ENCODE data around the gene FER.
"Not testable (repeated sequence)": the region's sequence is repeated elsewhere in the genome, so short reads cannot be mapped to it uniquely, and the experiment has no call there.

FER gene

DNA sequence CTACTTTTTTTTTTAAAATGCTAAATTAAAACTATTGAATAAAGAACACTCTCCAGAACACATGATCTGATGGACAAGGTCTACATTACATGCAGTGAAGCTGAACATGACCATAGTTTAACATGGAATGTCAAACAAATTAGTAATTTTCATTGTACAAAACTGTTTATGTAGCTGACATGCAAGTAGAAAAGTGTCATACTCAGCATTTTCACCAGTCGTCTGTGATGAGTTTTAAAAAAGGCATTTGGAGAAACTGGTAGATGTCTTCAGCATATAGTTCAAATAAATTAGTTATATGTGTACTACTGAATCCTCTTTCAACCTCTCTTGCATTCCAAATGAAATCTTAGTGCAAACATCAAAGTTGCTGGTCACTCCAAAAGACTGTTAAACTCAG is 301.9 kb downstream of the FER start:
- DNase-seq: no peak

- not testable (repeated sequence) for DNase-seq
Measured at GRCh38 chr5:109050321-109050720, 302.6 kb downstream of the FER start.

DNA sequence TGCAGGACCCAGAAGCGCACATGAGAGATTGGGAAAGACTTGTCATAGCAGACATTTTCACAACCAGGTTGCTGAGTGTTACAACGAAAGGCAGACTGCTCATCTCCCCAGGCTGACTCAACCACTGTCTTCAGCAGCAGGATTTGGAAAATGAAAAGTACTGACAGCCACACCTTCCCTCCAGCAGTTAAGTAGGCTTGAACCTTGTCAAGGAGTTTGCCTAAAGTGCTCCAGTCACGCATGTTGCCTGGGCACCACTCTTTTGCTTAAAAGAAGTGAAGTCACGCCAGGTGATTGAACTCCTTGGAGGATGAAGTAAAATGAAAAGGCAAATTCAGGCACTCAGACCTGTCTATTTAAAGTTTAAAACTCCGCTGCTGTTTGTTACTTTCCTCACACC is 304.5 kb downstream of the FER start:
- DNase-seq: not testable (repeated sequence)

- no peak for DNase-seq
Measured at GRCh38 chr5:109053995-109054417, 306.3 kb downstream of the FER start.

- no peak for DNase-seq
Measured at GRCh38 chr5:109060378-109061025, 312.8 kb downstream of the FER start.

GRCh38 chr5:109062664-109063063 is 315.0 kb downstream of the FER start:
- no peak for DNase-seq

GRCh38 chr5:109063223-109063622 is 315.5 kb downstream of the FER start:
- DNase-seq: no peak

- no peak for DNase-seq
Measured at GRCh38 chr5:109076741-109077140, 329.0 kb downstream of the FER start.

DNA sequence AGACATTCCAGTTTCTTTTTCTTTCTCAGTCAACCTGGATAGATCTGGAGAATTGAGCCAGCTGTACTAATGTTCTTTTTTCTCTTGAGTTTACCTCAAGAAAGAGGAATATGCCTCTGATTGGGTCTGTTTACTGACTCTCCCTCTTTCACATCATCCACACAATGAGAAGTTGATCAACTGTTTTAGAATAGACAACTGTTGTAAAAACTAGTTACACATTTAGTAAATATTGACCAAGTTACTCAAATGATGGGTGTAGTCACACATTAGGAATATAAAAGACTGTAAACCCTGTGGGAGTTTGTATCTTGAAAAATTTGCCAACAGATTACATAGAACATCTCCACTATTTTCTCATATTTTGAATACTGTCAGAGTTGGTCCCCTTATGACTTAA is 330.8 kb downstream of the FER start:
- DNase-seq: no peak

GRCh38 chr5:109080481-109080880 is 332.8 kb downstream of the FER start:
- DNase-seq: no peak

GRCh38 chr5:109080896-109081295 is 333.2 kb downstream of the FER start:
- DNase-seq: no peak

DNA sequence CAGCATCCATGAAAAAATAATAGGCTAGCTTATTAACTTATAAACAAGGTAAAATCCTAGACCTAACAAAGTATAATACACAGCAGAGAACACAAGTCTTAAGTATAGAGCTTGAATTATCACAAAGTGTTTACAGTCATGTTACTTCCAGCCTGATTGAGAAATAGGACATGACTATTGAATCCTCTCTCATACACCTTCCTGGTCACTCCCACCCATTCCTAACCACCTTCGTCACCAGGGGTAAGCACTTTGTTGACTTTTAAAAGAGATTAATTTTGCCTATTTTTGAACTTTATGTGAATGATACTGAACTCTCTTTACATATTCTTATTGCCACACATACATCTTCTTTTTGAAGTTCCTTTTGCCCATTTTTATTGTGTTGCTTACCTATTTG is 336.2 kb downstream of the FER start:
- no peak for DNase-seq

GRCh38 chr5:109089191-109089590 is 341.5 kb downstream of the FER start:
- no peak for DNase-seq

- DNase-seq: no peak
Measured at GRCh38 chr5:109099081-109099480, 351.4 kb downstream of the FER start.

DNA sequence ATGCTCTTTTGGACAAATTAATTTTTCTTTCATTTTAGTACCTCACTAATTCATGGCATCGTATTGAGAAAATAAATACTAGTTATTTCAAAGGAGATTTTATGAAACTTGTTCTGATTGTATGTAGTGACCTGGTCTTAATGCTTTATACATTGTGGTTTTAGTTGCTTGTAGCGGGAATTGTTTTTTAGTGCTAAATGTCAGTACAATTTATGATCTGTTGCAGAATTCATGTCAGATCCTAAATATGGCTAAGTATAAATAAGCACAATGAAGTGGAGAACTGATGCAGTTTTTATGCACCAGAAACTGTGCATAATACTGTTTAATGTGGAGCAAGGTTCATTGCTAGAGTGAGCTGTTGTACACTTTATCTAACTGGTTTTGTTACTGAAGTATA is 353.3 kb downstream of the FER start:
- DNase-seq: no peak

DNA sequence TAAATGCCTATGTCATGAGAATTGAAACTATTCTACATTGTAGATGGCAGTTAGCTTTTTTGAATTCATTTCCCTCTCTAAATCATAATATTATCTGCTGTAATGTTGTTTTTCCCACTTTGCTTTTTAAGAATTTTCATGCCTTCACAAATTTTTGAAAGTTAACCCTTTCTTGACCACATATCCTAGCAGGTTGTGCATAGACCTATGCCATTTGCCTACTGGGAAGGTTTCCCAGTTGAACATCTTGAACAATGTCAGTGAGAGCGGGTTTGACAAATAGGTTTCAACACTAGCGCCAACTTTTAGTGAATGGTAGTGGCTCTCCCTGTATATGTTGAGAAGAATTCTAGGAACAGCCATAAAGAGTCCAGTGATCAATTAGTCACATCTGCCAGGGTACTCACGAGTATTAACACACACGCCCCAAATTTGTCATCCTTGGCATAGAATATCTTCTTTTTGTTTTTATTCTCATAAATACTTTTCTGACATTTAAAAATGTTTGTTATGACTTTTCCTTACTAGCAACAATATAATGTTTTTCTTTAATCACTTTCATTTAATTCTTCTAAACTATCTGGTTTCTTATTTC is 354.5 kb downstream of the FER start:
- DNase-seq: no peak

GRCh38 chr5:109105631-109106267 is 358.1 kb downstream of the FER start:
- no peak for DNase-seq

- no peak for DNase-seq
Measured at GRCh38 chr5:109111680-109112079, 364.0 kb downstream of the FER start.

DNA sequence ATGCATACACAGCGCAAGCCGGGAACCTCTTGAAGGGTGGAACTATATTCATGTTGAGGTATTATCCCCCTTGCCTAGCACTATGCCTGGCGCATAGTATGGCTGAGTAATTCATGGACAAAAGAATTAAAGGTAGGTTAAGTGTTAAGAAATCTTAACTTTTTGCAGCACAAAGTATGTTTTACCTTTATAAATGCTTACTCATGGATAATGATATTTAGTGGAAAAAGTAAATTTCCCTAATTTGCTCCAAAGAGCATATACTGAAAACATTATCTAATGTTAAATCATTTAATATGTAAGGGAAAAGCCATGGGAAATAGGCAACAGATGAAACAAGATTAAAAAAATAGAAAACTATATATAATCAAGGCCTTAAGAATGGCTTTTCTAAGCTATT is 365.9 kb downstream of the FER start:
- no peak for DNase-seq

DNA sequence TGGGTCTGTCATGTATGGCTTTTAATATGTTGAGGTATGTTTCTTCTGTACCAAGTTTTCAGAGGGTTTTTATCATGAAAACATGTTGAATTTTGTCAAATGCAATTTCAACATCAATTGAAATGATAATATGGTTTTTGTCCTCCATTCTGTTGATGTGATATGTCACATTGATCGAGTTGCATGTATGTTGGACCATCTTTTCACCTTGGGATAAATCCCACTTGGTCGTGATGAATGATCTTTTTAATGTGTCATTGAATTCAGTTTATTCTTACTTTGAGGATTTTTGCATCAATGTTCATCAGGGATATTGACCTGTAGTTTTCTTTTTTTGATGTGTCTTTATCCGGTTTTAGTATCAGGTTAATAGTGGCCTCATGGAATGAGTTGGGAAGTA is 373.5 kb downstream of the FER start:
- DNase-seq: no peak

DNA sequence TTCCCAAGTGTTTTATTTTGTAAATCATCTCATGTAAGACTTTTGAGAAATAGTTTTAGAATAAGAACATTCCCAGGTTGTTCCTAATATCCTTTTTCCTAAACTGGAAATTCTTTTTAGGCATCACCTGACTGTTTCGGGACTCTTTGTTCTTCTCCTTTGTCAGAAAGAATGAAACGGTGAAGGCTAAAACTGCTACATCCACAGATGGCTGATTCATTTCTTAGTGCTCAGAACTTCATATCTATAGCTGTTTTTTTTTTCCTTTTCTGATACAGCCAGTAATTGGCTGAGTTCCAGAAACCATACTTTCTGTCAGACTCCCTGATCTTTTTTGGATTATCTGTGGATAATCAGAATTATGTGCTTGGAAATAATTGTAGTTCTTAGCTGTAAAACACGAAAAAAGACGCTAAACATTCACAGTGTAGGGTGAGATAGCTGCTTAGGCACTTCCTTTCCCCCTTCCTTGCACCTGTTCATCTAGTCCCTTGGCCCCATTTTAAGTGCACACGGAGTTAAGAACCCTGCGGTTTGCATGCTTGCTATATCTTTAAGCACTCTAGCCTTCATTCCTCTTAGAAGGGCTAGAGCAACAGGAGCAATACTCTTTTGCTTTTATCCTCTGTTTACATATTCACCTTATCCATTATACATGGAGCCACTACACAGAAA is 378.2 kb downstream of the FER start:
- no peak for DNase-seq

DNA sequence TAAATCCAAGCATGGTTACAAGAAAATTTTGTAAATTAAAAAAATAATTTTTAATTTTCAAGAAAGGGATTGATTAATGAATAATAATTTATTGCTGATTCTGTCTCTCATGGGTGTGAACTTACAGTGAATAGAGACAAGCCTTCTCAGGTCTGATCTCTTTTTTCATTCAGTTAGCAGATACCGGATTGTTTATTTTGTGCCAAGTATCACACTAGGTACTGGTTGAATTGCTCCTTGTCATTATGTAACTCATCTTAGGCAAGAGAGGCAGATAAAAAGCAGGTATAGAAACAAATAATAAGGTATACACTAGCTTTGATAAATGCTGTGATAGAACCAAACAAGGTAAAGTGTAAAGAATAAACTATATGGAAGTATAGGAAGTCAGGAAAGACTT is 378.8 kb downstream of the FER start:
- no peak for DNase-seq

GRCh38 chr5:109136906-109137305 is 389.2 kb downstream of the FER start:
- no peak for DNase-seq
